GM19025 (cell line): ENCODE data around the gene GJD4.

ENCODE experiments used
- ATAC-seq: cut with Tn5 transposase; IDR thresholded peaks from one replicate; pipeline ENCODE4 v1.9.1; 2021; ENCODE audit warnings: mild to moderate bottlenecking, low read depth, moderate library complexity; ENCODE audit not compliant: unreplicated experiment

GJD4 gene

GRCh38 chr10:35613107-35613440 lies 7.9 kb downstream of the GJD4 start:
- ATAC-seq: no peak

- ATAC-seq: no peak
These were observed 8.6 kb downstream of the GJD4 start for GRCh38 chr10:35613597-35614226.

- no peak for ATAC-seq
These were observed 9.2 kb downstream of the GJD4 start for GRCh38 chr10:35614312-35614711.

DNA sequence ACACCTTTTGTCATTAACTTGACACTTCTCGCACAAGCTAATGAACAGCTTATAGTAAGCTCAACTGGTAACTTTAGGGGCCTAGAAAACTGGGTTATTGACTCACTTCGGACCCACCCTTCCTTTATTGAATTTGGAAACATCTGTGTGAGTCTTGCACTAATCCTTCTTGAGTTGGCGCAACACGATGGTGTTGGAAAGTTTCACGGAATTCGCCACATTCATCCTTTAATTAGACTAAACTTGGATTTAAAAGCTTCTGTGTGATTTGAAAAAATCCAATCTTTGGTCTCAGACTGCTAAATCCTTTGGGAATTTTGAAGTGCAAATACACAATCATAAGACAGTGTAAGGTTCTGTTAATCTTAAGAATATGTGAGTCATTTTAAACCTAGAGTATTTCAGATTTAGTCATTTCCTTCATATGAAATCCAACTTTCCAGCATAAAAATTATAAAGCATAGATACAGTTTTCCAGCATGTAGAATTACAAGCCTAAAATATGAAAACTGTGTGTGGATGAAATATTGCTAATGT lies 21.9 kb downstream of the GJD4 start:
- no peak for ATAC-seq

DNA sequence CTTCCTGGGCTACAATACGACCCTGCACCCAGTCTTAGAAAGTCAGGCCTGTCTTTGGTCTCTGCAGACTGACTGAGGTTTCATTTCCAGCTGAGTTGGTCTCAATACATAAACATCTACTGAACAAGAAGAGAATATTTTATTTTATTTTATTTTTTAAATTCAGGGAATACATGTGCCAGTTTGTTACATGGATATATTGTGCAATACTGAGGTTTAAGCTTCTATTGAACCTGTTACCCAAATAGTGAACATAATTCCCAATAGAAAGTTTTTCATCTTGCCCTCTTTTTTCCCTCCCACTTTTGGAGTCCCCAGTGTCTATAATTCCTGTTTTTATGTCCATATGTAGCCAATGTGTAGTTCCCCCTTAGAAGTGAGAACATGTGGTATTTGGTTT lies 26.3 kb downstream of the GJD4 start:
- ATAC-seq: no peak

DNA sequence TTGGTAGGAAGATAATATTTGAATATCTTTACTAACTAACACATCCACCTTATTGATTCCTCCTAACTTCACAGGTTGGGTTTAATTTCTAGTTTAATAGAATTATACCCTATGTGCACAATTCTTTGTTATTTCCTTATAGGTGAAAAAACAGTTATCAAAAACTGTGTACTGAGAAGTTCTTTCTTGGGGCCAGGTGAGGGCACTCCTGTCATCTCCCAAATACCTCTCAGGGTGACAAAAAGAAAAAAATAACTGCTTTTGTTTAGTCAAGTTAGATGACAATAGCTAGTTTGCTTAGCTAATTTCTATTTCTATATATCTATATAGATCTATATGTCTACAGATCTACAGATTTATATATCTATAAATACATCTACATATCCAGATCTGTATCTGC lies 26.9 kb downstream of the GJD4 start:
- no peak for ATAC-seq

GRCh38 chr10:35633006-35633980 lies 28.2 kb downstream of the GJD4 start:
- no peak for ATAC-seq

DNA sequence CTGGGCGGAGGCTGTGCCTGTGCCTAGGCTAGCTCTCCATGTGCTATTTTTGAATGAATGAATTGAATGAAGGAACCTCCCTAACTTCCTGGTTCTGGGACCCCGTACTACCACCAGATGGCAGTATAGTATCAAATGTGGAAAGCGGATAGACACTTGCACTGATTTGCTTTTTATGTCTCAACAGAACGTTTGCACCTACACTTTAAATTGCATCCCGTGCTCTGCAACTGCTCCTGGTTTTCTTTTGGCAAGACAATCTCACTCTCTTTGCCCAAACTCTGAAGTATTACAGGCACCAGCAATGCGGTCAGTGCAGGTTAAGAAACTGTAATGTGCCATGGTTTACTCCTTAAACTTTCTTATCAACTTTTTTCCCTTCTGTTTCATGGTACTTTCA lies 30.4 kb downstream of the GJD4 start:
- ATAC-seq: no peak

- no peak for ATAC-seq
These were observed 31.8 kb downstream of the GJD4 start for GRCh38 chr10:35636956-35637355.

GRCh38 chr10:35637462-35637861 lies 32.3 kb downstream of the GJD4 start:
- no peak for ATAC-seq

GRCh38 chr10:35638101-35638500 lies 33.0 kb downstream of the GJD4 start:
- ATAC-seq: no peak

DNA sequence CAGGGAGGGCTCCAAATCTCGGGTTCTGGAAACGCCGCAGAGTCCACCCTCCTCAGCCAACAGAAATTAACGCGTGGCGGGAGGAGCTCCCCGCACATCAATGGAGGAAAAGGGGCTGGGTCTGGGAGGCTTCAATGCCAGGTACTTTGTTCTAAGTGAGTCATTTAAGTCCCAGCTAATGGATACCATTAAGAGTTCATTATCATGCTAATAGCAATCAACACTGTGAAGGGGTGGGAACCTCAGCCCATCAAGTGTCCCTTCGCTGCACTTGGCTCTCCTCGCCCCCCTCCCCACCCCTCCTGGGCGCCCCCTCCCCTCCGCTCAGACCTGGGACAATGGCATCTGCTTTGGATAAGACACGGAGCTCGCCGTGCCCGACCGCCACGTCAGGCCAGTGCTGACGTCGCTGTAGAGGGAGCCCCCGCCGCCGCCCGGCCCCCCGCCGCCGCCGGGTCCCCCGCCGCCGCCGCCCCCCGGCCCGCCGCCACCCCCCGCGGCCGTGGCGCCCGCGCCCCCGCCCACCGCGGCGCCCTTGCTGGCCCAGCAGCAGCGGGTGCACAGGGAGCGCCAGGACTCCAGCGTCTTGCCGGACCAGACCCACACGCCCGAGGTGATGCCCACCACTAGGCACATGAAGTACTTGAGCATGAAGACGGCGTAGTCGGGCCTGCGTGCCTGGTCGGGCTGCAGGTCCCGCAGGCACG lies 34.0 kb downstream of the GJD4 start:
- no peak for ATAC-seq

GRCh38 chr10:35639728-35640401 lies 34.7 kb downstream of the GJD4 start:
- ATAC-seq: no peak

GRCh38 chr10:35640474-35640873 lies 35.3 kb downstream of the GJD4 start:
- ATAC-seq: peak; percentile 38

- peak; percentile 30 for ATAC-seq
These were observed 36.0 kb downstream of the GJD4 start for GRCh38 chr10:35640951-35641675.

- peak; percentile 21 for ATAC-seq
These were observed 36.5 kb downstream of the GJD4 start for GRCh38 chr10:35641676-35642034.

GRCh38 chr10:35642035-35642792 lies 37.1 kb downstream of the GJD4 start, which contains the start of gene FZD8:
TSS of gene FZD8 (minus strand) at chr10:35642296. CDS start at chr10:35641429, 867 bp downstream.
- ATAC-seq: peak; percentile 92

GRCh38 chr10:35642793-35643114 lies 37.6 kb downstream of the GJD4 start:
- no peak for ATAC-seq
